HepG2 (cell line): ENCODE measurements around the gene PGAP3. TPM values are rescaled to one million over a fixed set of nuclear protein-coding genes. Genes with fewer than 3 reads are reported as not detected.
A peak's percentile ranks its signal among the peaks of the same experiment; 100 is the strongest.

Experiments
- CREBL2 ChIP-seq: sonication (generic); formaldehyde crosslinking; IDR thresholded peaks from 2 replicates; pipeline ENCODE4 v1.8.1; 2023; ENCODE audit warnings: missing genetic modification reagents, mild to moderate bottlenecking, borderline replicate concordance
- FLYWCH1 ChIP-seq: sonication (generic); formaldehyde crosslinking; IDR thresholded peaks from 2 replicates; pipeline ENCODE4 v1.8.1; 2023; ENCODE audit warnings: mild to moderate bottlenecking, missing genetic modification reagents
- FOXO4 ChIP-seq: sonication (generic); formaldehyde crosslinking; conservative IDR thresholded peaks from 2 replicates; pipeline ENCODE4 v1.8.1; 2023; ENCODE audit warnings: missing genetic modification reagents
- KDM4B ChIP-seq: sonication (generic); formaldehyde crosslinking; IDR thresholded peaks from 2 replicates; pipeline ENCODE4 v1.4.0; 2020; ENCODE audit warnings: missing genetic modification reagents
- KLF15 ChIP-seq: sonication (generic); formaldehyde crosslinking; IDR thresholded peaks from 2 replicates; pipeline ENCODE4 v1.8.1; 2023; ENCODE audit warnings: borderline replicate concordance, mild to moderate bottlenecking, inconsistent platforms, missing genetic modification reagents, mixed read lengths
- MAFK ChIP-seq, 2 experiments: IDR thresholded peaks in 1 of 2; conservative IDR thresholded peaks in 1 of 2; 2 replicates each; pipeline ENCODE4 v1.6.1; 2011; ENCODE audit warnings: improper control_type of control experiment in 2 of 2, low read length in 2 of 2
- MXD4 ChIP-seq: IDR thresholded peaks from 2 replicates; pipeline ENCODE4 v1.6.1; 2016; ENCODE audit warnings: mild to moderate bottlenecking, missing biosample characterization, missing genetic modification reagents
- MYNN ChIP-seq: sonication (generic); formaldehyde crosslinking; IDR thresholded peaks from 2 replicates; pipeline ENCODE4 v1.4.0; 2020; ENCODE audit warnings: mild to moderate bottlenecking, low read depth, missing genetic modification reagents
- NKX3-1 ChIP-seq: sonication (generic); formaldehyde crosslinking; IDR thresholded peaks from 2 replicates; pipeline ENCODE4 v1.5.0; 2020; ENCODE audit warnings: missing genetic modification reagents
- PTBP1 ChIP-seq: fragments of 200-400 bp; formaldehyde crosslinking; IDR thresholded peaks from 2 replicates; pipeline ENCODE4 v1.6.1; 2018; ENCODE audit warnings: low read length, low read depth; ENCODE audit not compliant: poor library complexity, severe bottlenecking
- RNF219 ChIP-seq: sonication (generic); formaldehyde crosslinking; IDR thresholded peaks from 2 replicates; pipeline ENCODE4 v1.5.0; 2020; ENCODE audit warnings: mild to moderate bottlenecking, missing genetic modification reagents
- SAP130 ChIP-seq: IDR thresholded peaks from 2 replicates; pipeline ENCODE4 v1.6.1; 2016; ENCODE audit warnings: low read depth
- SATB2 ChIP-seq: sonication (generic); formaldehyde crosslinking; IDR thresholded peaks from 2 replicates; pipeline ENCODE4 v1.5.0; 2020; ENCODE audit warnings: missing genetic modification reagents
- SCMH1 ChIP-seq: sonication (generic); formaldehyde crosslinking; IDR thresholded peaks from 2 replicates; pipeline ENCODE4 v1.9.0; 2021; ENCODE audit warnings: missing genetic modification reagents, mild to moderate bottlenecking, borderline replicate concordance
- SIN3B ChIP-seq: fragments of 150-350 bp; IDR thresholded peaks from 2 replicates; pipeline ENCODE4 v1.6.1; 2014; ENCODE audit warnings: low read length
- SIX4 ChIP-seq: sonication (generic); formaldehyde crosslinking; IDR thresholded peaks from 2 replicates; pipeline ENCODE4 v1.4.0; 2020; ENCODE audit warnings: missing genetic modification reagents
- SMARCC2 ChIP-seq: fragments of 450-650 bp; IDR thresholded peaks from 2 replicates; pipeline ENCODE4 v1.6.1; 2017; ENCODE audit warnings: antibody characterized with exemption, mild to moderate bottlenecking
- SP2 ChIP-seq: sonication (generic); formaldehyde crosslinking; IDR thresholded peaks from 2 replicates; pipeline ENCODE4 v1.5.1; 2020; ENCODE audit warnings: mild to moderate bottlenecking, missing genetic modification reagents
- WIZ ChIP-seq: sonication (generic); formaldehyde crosslinking; IDR thresholded peaks from 2 replicates; pipeline ENCODE4 v1.5.1; 2020; ENCODE audit warnings: mild to moderate bottlenecking, missing genetic modification reagents
- ZC3H4 ChIP-seq: sonication (generic); formaldehyde crosslinking; IDR thresholded peaks from 2 replicates; pipeline ENCODE4 v1.4.0; 2020; ENCODE audit warnings: missing genetic modification reagents, borderline replicate concordance
- ZNF230 ChIP-seq: sonication (generic); formaldehyde crosslinking; IDR thresholded peaks from 2 replicates; pipeline ENCODE4 v1.4.0; 2020; ENCODE audit warnings: mild to moderate bottlenecking, missing genetic modification reagents
- ZNF513 ChIP-seq: sonication (generic); formaldehyde crosslinking; conservative IDR thresholded peaks from 2 replicates; pipeline ENCODE4 v1.5.0; 2020; ENCODE audit warnings: missing genetic modification reagents
- ZNF598 ChIP-seq: sonication (generic); formaldehyde crosslinking; IDR thresholded peaks from 2 replicates; pipeline ENCODE4 v1.5.1; 2020; ENCODE audit warnings: mild to moderate bottlenecking, missing genetic modification reagents, borderline replicate concordance
- ZNF704 ChIP-seq: sonication (generic); formaldehyde crosslinking; IDR thresholded peaks from 2 replicates; pipeline ENCODE4 v1.8.1; 2023; ENCODE audit warnings: mild to moderate bottlenecking, inconsistent platforms, moderate library complexity, missing genetic modification reagents, borderline replicate concordance
- ZNF740 ChIP-seq: sonication (generic); formaldehyde crosslinking; IDR thresholded peaks from 2 replicates; pipeline ENCODE4 v1.4.0; 2020; ENCODE audit warnings: missing genetic modification reagents
- polyA plus RNA-seq, 8 experiments: library from polyadenylated mRNA; depleted of rRNA in 3 of 8; stranded (reverse) in 7 of 8; unstranded in 1 of 8; fragments of >200 nt; fragmentation: Illumina TruSeq in 4 of 8; extraction: Trizol in 4 of 8; gene quantifications; 2 replicates each; pipeline versions ENCODE4 v1.2.1 to v1.2.3, GENCODE V29; 2011 to 2016; ENCODE audit warnings: low read depth in 4 of 8, missing spikeins in 1 of 8, mixed read lengths in 1 of 8; ENCODE audit not compliant: insufficient read depth in 1 of 8
- total RNA-seq, 5 experiments: library from RNA; depleted of rRNA; stranded (reverse); fragments of >200 nt; fragmentation: Illumina TruSeq; extraction: Trizol; gene quantifications; 2 replicates each; pipeline ENCODE4 v1.2.3, GENCODE V29; 2016; ENCODE audit warnings: low read depth in 1 of 5

The PGAP3 gene
- total and polyA plus RNA-seq, 2 of the 13 experiments (the other 11 are each of a cell fraction or from before 2014, with no cell fraction given) = 11.9 to 14.6 TPM

GRCh38 chr17:39695089-39695474, 7.2 kb upstream of the PGAP3 start (continued):
- TF ChIP-seq ZNF740 (CRISPR knock-in tag) (0 out of 2 replicates have a peak, but pooled peaks have one; percentile 15), SIN3B (no peak), ZNF598 (no peak), SAP130 (no peak), MAFK (conservative IDR thresholded peaks at IDR 0.05 in 1 of 2, IDR thresholded peaks at IDR 0.05 in 1 of 2; ENCODE audit: low read length in 2 of 2) (no peak), ZNF704 (CRISPR knock-in tag) (no peak), WIZ (CRISPR knock-in tag) (no peak), MYNN (0 out of 2 replicates have a peak, but pooled peaks have one; percentile 21), ZNF230 (CRISPR knock-in tag) (no peak), SMARCC2 (peak; percentile 30; the same call in 1 of the 2 replicates), MXD4 (peak; percentile 39; the same call in 1 of the 2 replicates), CREBL2 (CRISPR knock-in tag) (no peak), KDM4B (CRISPR knock-in tag) (no peak), PTBP1 (no peak), SP2 (CRISPR knock-in tag) (no peak), SIX4 (no peak; the same call in 1 of the 2 replicates), FOXO4 (CRISPR knock-in tag) (peak; percentile 61; the same call in 1 of the 2 replicates), FLYWCH1 (CRISPR knock-in tag) (no peak), NKX3-1 (no peak; the same call in 1 of the 2 replicates), ZNF513 (no peak), KLF15 (0 out of 2 replicates have a peak, but pooled peaks have one; percentile 24), SATB2 (CRISPR knock-in tag) (no peak), ZC3H4 (CRISPR knock-in tag) (peak; percentile 84), RNF219 (CRISPR knock-in tag) (no peak), SCMH1 (no peak)
